H1 (cell line): Measurements from ENCODE around the gene ARHGEF39.

Experiments
- ASH2L ChIP-seq: fragments of 200-600, 300-600 bp; sonication (generic); IDR thresholded peaks from one replicate; pipeline ENCODE4 v1.7.1; 2017; ENCODE audit warnings: low read length
- BACH1 ChIP-seq: IDR thresholded peaks from 2 replicates; pipeline ENCODE4 v1.6.1; 2012; ENCODE audit warnings: low read length, improper control_type of control experiment
- CTCF ChIP-seq, 3 experiments: IDR thresholded peaks; 1 replicate in 2 of 3; 2 replicates in 1 of 3; pipeline versions ENCODE4 v1.5.1 to v1.6.1; 2011; ENCODE audit warnings: low read length in 3 of 3, mild to moderate bottlenecking in 3 of 3, inconsistent platforms in 2 of 3, low read depth in 1 of 3, moderate library complexity in 1 of 3; ENCODE audit not compliant: insufficient read depth in 1 of 3; ENCODE audit errors: control extremely low read depth in 1 of 3
- EP300 ChIP-seq, 2 experiments: IDR thresholded peaks; 1 replicate in 1 of 2; 2 replicates in 1 of 2; pipeline ENCODE4 v1.6.1; 2011 to 2012; ENCODE audit warnings: low read depth in 2 of 2, low read length in 2 of 2, mild to moderate bottlenecking in 2 of 2, borderline replicate concordance in 1 of 2, inconsistent platforms in 1 of 2, moderate library complexity in 1 of 2
- GABPA ChIP-seq: IDR thresholded peaks from 2 replicates; pipeline ENCODE4 v1.6.1; 2011; ENCODE audit warnings: mild to moderate bottlenecking, low read length, moderate library complexity, borderline replicate concordance; ENCODE audit not compliant: insufficient read depth
- JUND ChIP-seq: IDR thresholded peaks from 2 replicates; pipeline ENCODE4 v1.6.1; 2011; ENCODE audit warnings: mild to moderate bottlenecking, improper control_type of control experiment, low read length
- NRF1 ChIP-seq: IDR thresholded peaks from 2 replicates; pipeline ENCODE4 v1.6.1; 2011; ENCODE audit warnings: mild to moderate bottlenecking, low read depth, low read length, improper control_type of control experiment
- POLR2A ChIP-seq, 2 experiments: IDR thresholded peaks; 1 replicate in 1 of 2; 2 replicates in 1 of 2; pipeline ENCODE4 v1.6.1; 2011; ENCODE audit warnings: low read depth in 2 of 2, low read length in 2 of 2, mild to moderate bottlenecking in 2 of 2; ENCODE audit errors: control extremely low read depth in 1 of 2
- SP1 ChIP-seq: IDR thresholded peaks from 2 replicates; pipeline ENCODE4 v1.6.1; 2011; ENCODE audit warnings: low read depth, low read length
- TAF1 ChIP-seq: IDR thresholded peaks from 2 replicates; pipeline ENCODE4 v1.6.1; 2011; ENCODE audit warnings: mild to moderate bottlenecking, low read depth, low read length
- ZNF274 ChIP-seq: IDR thresholded peaks from 2 replicates; pipeline ENCODE4 v1.7.0; 2012; ENCODE audit warnings: low read length, borderline replicate concordance; ENCODE audit errors: extremely low read depth

DNA sequence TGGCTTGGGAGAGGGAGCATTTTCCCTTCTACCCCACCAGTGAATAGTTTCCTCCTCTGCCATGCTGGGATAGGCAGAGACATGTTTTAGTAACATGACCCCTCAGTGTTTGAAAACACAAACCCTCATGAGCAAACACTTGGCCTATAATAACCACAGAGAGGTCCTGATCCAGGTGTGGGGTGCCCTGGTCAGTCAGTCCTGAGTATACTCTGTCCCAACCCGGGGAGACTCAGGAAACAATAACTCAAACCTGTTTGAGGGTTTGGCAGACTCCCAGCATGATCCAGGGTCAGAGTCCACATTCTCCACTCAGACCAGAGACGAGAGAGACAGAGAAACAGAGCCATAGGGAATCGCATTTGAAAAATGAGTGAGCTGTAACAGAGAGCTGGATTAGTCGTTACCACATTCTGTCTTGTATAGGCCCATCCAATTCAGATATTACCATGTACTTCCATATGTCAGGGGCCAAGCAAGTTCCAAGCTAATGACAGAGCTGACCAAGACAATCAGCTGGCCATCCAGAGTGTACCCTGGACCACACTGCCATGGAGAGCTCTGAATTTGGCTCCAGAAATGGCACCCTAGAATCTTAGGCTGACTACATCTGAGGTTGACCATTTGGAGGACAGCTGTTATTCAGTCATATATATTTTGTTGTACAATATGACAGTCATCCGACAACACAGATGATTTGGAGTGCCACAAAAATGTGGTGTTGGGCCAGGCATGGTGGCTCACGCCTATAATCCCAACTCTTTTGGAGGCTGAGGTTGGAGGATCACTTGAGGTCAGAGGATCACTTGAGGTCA, 4.5 kb upstream of the ARHGEF39 start:
- no peak for TF ChIP-seq CTCF (IDR thresholded peaks at IDR 0.05; ENCODE audit: control extremely low read depth in 1 of 3, insufficient read depth in 1 of 3, low read depth in 1 of 3, low read length in 3 of 3)
- no peak for TF ChIP-seq JUND
- TF ChIP-seq ZNF274: no peak
- TF ChIP-seq SP1: no peak
- TF ChIP-seq NRF1: no peak
- TF ChIP-seq BACH1: no peak
- no peak for TF ChIP-seq POLR2A (IDR thresholded peaks at IDR 0.05; ENCODE audit: control extremely low read depth in 1 of 2, low read depth in 2 of 2, low read length in 2 of 2)
- TF ChIP-seq TAF1: no peak
- no peak for TF ChIP-seq GABPA
- TF ChIP-seq ASH2L: no peak
- no peak for TF ChIP-seq EP300 (IDR thresholded peaks at IDR 0.05; ENCODE audit: borderline replicate concordance in 1 of 2, low read depth in 2 of 2, low read length in 2 of 2)
